Right lobe of liver (tissue), 4 donors: ENCODE measurements around the gene MPZL1.

Experiments used
- CTCF ChIP-seq, 4 donors: fragments of 200-600 bp in 3 of 4; fragments of 450-650 bp in 1 of 4; IDR thresholded peaks; one replicate each; pipeline versions ENCODE4 v1.5.1 to v1.8.0; 2016 to 2022; ENCODE audit warnings: antibody characterized with exemption in 4 of 4, mild to moderate bottlenecking in 2 of 4
- POLR2A ChIP-seq: fragments of 450-650 bp; IDR thresholded peaks from one replicate; pipeline ENCODE4 v1.6.1; 2017; ENCODE audit warnings: antibody characterized with exemption, mild to moderate bottlenecking
- donor health status: DM: no; HTN: no; CAD: no.
- donor health status: DM: no; HTN: no; CAD: no.
- donor health status: DM: no; HTN: yes; CAD: no.

GRCh38 chr1:167763525-167764220 is 41.9 kb downstream of the MPZL1 start:
- TF ChIP-seq POLR2A (no peak), CTCF (IDR thresholded peaks at IDR 0.05) (no peak)
